GM23338 (cell line): ENCODE measurements around the gene ARPC2. TPM values are rescaled to one million over a fixed set of nuclear protein-coding genes. Genes with fewer than 3 reads are reported as not detected.

Experiments
- ATAC-seq: fragments of 200-7000 bp; cut with Tn5 transposase; 3 replicates; pipeline ENCODE4 v1.9.1; 2020
- DNase-seq: peaks from one replicate; pipeline ENCODE4 v3.0.0-alpha.2; 2015; ENCODE audit warnings: low spot score
- H2AFZ ChIP-seq: fragments of 200-600 bp; sonication (generic); 2 replicates; pipeline ENCODE4 v1.8.0; 2016; ENCODE audit warnings: antibody characterized with exemption, mild to moderate bottlenecking, moderate library complexity
- H3F3A ChIP-seq: fragments of 200-600 bp; sonication (generic); replicated peaks from 2 replicates; pipeline ENCODE4 v1.8.0; 2017; ENCODE audit warnings: antibody characterized with exemption, mixed run types, low read depth
- H3K27ac ChIP-seq: fragments of 200-600 bp; sonication (generic); 2 replicates; pipeline ENCODE4 v1.6.1; 2016; ENCODE audit warnings: low read depth
- H3K27me3 ChIP-seq: fragments of 200-600 bp; sonication (generic); 2 replicates; pipeline ENCODE4 v1.8.0; 2016; ENCODE audit warnings: mild to moderate bottlenecking, mixed run types, moderate library complexity; ENCODE audit not compliant: insufficient read depth
- H3K36me3 ChIP-seq: fragments of 200-600 bp; sonication (generic); 2 replicates; pipeline ENCODE4 v1.8.0; 2016; ENCODE audit warnings: mild to moderate bottlenecking; ENCODE audit not compliant: insufficient read depth
- H3K4me1 ChIP-seq: fragments of 200-600 bp; sonication (generic); 2 replicates; pipeline ENCODE4 v1.8.0; 2016; ENCODE audit warnings: mild to moderate bottlenecking, moderate library complexity; ENCODE audit not compliant: insufficient read depth
- H3K4me2 ChIP-seq: fragments of 200-600 bp; sonication (generic); 2 replicates; pipeline ENCODE4 v1.7.1; 2017; ENCODE audit warnings: mixed run types
- H3K4me3 ChIP-seq: fragments of 200-600 bp; sonication (generic); 2 replicates; pipeline ENCODE4 v1.6.1; 2016; ENCODE audit warnings: mixed run types
- H3K79me2 ChIP-seq: fragments of 200-600 bp; sonication (generic); replicated peaks from 2 replicates; pipeline ENCODE4 v1.8.0; 2017; ENCODE audit warnings: mild to moderate bottlenecking; ENCODE audit not compliant: insufficient read depth
- H3K9me2 ChIP-seq: fragments of 200-600 bp; sonication (generic); 2 replicates; pipeline ENCODE4 v1.8.0; 2017; ENCODE audit not compliant: insufficient read depth
- H4K20me1 ChIP-seq: fragments of 200-600 bp; sonication (generic); replicated peaks from 2 replicates; pipeline ENCODE4 v1.8.0; 2017; ENCODE audit warnings: mild to moderate bottlenecking; ENCODE audit not compliant: insufficient read depth
- H3K27ac Mint-ChIP-seq: 2 replicates; pipeline ENCODE4 v1.8.0; 2020; ENCODE audit warnings: inconsistent platforms, mild to moderate bottlenecking, moderate library complexity, mixed read lengths
- H3K27me3 Mint-ChIP-seq: 3 replicates; pipeline ENCODE4 v1.8.0; 2022; ENCODE audit warnings: low read depth, mild to moderate bottlenecking, moderate library complexity, mixed read lengths, inconsistent platforms; ENCODE audit not compliant: insufficient read depth, poor library complexity
- H3K36me3 Mint-ChIP-seq: 3 replicates; pipeline ENCODE4 v1.8.0; 2021; ENCODE audit warnings: low read depth, mild to moderate bottlenecking, inconsistent platforms, moderate library complexity, mixed read lengths
- H3K4me1 Mint-ChIP-seq: 3 replicates; pipeline ENCODE4 v1.8.0; 2020; ENCODE audit warnings: mild to moderate bottlenecking, inconsistent platforms, mixed read lengths
- H3K4me3 Mint-ChIP-seq: 3 replicates; pipeline ENCODE4 v1.8.0; 2021; ENCODE audit warnings: moderate library complexity, mild to moderate bottlenecking, inconsistent platforms, mixed read lengths
- H3K9me3 Mint-ChIP-seq: 3 replicates; pipeline ENCODE4 v1.8.0; 2020; ENCODE audit warnings: moderate library complexity, mild to moderate bottlenecking, inconsistent platforms, mixed read lengths
- CREB1 ChIP-seq: fragments of 250-450 bp; sonication (Bioruptor Pico); IDR thresholded peaks from 2 replicates; pipeline ENCODE4 v1.5.0; 2020; ENCODE audit warnings: low read depth, mild to moderate bottlenecking, moderate library complexity
- CTCF ChIP-seq, 2 experiments: fragments of 200-600 bp in 1 of 2; sonication (generic) in 1 of 2; conservative IDR thresholded peaks; 2 replicates each; pipeline versions ENCODE4 v1.5.1 to v1.6.1; 2016 to 2017; ENCODE audit warnings: antibody characterized with exemption in 2 of 2, low read depth in 2 of 2, mild to moderate bottlenecking in 2 of 2, moderate library complexity in 1 of 2
- ETS1 ChIP-seq: IDR thresholded peaks from 2 replicates; pipeline ENCODE4 v1.6.1; 2016; ENCODE audit warnings: antibody characterized with exemption
- EZH2 ChIP-seq: fragments of 200-600 bp; sonication (generic); IDR thresholded peaks from one replicate; pipeline ENCODE4 v1.8.0; 2017; ENCODE audit warnings: antibody characterized with exemption, mild to moderate bottlenecking, low read depth; ENCODE audit not compliant: unreplicated experiment
- EZH2phosphoT487 ChIP-seq: fragments of 200-600 bp; sonication (generic); IDR thresholded peaks from one replicate; pipeline ENCODE4 v1.8.1; 2018; ENCODE audit warnings: antibody characterized with exemption; ENCODE audit not compliant: unreplicated experiment
- JUNB ChIP-seq: IDR thresholded peaks from one replicate; pipeline ENCODE4 v1.6.1; 2016; ENCODE audit warnings: antibody characterized with exemption; ENCODE audit not compliant: unreplicated experiment
- NANOG ChIP-seq: IDR thresholded peaks from 2 replicates; pipeline ENCODE4 v1.6.1; 2016; ENCODE audit warnings: antibody characterized with exemption, borderline replicate concordance
- POLR2AphosphoS5 ChIP-seq: IDR thresholded peaks from 2 replicates; pipeline ENCODE4 v1.6.1; 2016; ENCODE audit warnings: antibody characterized with exemption, low read depth
- REST ChIP-seq: IDR thresholded peaks from one replicate; pipeline ENCODE4 v1.6.1; 2018; ENCODE audit warnings: antibody characterized with exemption; ENCODE audit not compliant: unreplicated experiment
- STAT1 ChIP-seq: IDR thresholded peaks from one replicate; pipeline ENCODE4 v1.6.1; 2016; ENCODE audit warnings: antibody characterized with exemption; ENCODE audit not compliant: unreplicated experiment
- ZNF114 ChIP-seq: fragments of 250-450 bp; sonication (Bioruptor Pico); IDR thresholded peaks from 2 replicates; pipeline ENCODE4 v1.5.0; 2020; ENCODE audit warnings: mild to moderate bottlenecking, moderate library complexity
- ZNF331 ChIP-seq: fragments of 250-450 bp; sonication (Bioruptor Pico); IDR thresholded peaks from 2 replicates; pipeline ENCODE4 v1.5.0; 2020; ENCODE audit warnings: low read depth, mild to moderate bottlenecking, moderate library complexity
- ZNF462 ChIP-seq: fragments of 250-450 bp; sonication (Bioruptor Pico); IDR thresholded peaks from 2 replicates; pipeline ENCODE4 v1.5.0; 2020; ENCODE audit warnings: mild to moderate bottlenecking, moderate library complexity
- polyA plus RNA-seq: library from polyadenylated mRNA; unstranded; fragments of >200 nt; fragmentation: Nextera tagmentation; extraction: Ambion mirVana; gene quantifications from 2 replicates; pipeline ENCODE4 v1.2.1, GENCODE V29; 2016
- total RNA-seq: library from RNA; depleted of rRNA; stranded (reverse); fragments of >200 nt; shearing (Covaris generic); gene quantifications from 2 replicates; pipeline ENCODE4 v1.2.3, GENCODE V29; 2014

ARPC2 gene
- total and polyA plus RNA-seq, 2 experiments from 2014 or later, result 217 to 271 TPM

GRCh38 chr2:218223046-218223445 is 6.1 kb downstream of the ARPC2 start:
- H3K4me1 Mint-ChIP-seq, result peaks cover 20% of the 10 kb centered on the region
- H3K4me1 ChIP-seq, result peaks cover 28% of the 10 kb centered on the region
- DNase-seq, result no peak
- peaks cover 2% of the 10 kb centered on the region for H3K27me3 Mint-ChIP-seq
- peaks cover 53% of the 10 kb centered on the region for H3K36me3 Mint-ChIP-seq
- H3K27ac ChIP-seq, result no peak overlapping the region
- no peak overlapping the region for H3K4me2 ChIP-seq
- no peaks in the 10 kb centered on the region; the same call in 1 of the 2 replicates for H3F3A ChIP-seq
- H3K27me3 ChIP-seq, result no peaks in the 10 kb centered on the region
- H3K36me3 ChIP-seq, result peaks cover 25% of the 10 kb centered on the region; the same call in 1 of the 2 replicates
- no peaks in the 10 kb centered on the region for H3K9me2 ChIP-seq
- peaks cover 85% of the 10 kb centered on the region for H4K20me1 ChIP-seq
- H3K4me3 ChIP-seq, result no peak overlapping the region
- no peak overlapping the region for H2AFZ ChIP-seq
- no peak for ATAC-seq
- no peaks in the 10 kb centered on the region for H3K9me3 Mint-ChIP-seq
- TF ChIP-seq ZNF331 (CRISPR knock-in tag), result no peak
- no peak for TF ChIP-seq ZNF462
- TF ChIP-seq NANOG, result no peak
- no peak for TF ChIP-seq JUNB
- TF ChIP-seq REST, result no peak
- no peak for TF ChIP-seq EZH2
- no peak for TF ChIP-seq EZH2phosphoT487
- TF ChIP-seq STAT1, result no peak
- TF ChIP-seq POLR2AphosphoS5, result no peak
- no peak for TF ChIP-seq CREB1 (CRISPR knock-in tag)
- no peak for TF ChIP-seq ZNF114 (CRISPR knock-in tag)
- no peak for TF ChIP-seq CTCF (conservative IDR thresholded peaks at IDR 0.05; ENCODE audit: low read depth in 2 of 2)
- TF ChIP-seq ETS1, result no peak
- H3K79me2 ChIP-seq, result peaks cover 99% of the 10 kb centered on the region
- H3K4me3 Mint-ChIP-seq, result no peak overlapping the region
- no peak overlapping the region for H3K27ac Mint-ChIP-seq
